Measurements from ENCODE around the gene ZFAND3.
"Not testable (repeated sequence)": the region's sequence is repeated elsewhere in the genome, so short reads cannot be mapped to it uniquely, and the experiment has no call there.

Gene ZFAND3

GRCh38 chr6:37866590-37867507, 47.3 kb downstream of the ZFAND3 start:
- DNase-seq = no peak

DNA sequence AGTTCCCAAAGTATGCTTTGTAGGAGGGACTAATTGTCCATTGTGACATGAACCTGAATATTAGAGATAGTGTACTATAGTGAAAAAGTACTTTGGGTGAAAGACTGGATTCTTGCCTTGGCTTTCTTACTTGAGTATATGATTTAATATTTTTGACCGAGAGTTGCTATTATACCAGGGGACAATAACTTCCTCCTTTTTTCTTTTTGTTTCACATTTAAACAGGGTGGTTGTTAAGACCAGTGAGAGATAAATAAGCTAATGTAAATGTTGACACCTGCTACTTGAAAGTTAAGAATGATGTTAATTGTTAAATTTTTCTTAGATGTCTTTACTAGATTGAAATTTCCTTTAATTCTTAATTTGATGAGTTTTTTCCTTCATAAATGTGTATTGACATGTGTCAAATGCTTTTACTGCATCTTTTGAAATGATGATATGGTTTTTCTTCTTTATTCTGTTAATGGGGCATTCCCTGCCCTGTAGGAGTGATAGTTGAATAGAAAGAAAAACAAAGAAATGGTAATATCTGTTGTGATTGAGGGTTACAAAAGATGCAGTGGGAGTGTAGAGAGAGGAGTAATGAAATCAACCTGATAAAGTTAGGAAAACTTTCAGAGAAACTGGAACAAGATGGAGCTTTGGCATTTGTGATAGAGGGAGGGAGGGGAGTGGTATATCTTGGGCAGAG, 48.4 kb downstream of the ZFAND3 start:
- DNase-seq = no peak

DNA sequence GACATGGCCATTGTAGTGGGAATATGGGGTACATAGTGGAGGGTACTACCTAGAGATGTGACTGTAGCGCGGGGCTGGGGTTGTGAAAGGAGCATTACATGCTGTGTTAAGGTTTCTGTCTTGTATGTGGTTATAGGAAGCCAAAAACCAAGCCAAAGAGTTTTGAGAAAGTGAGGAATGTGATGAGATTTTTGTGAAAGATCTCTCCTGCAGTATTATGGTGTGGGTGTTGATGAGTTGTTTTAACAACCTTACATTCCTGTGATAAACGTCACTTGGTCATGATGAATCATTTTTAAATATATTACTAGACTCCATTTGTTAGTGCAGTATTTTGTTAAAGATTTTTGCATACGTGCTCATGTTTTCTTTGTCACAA, 48.9 kb downstream of the ZFAND3 start:
- no peak for DNase-seq

GRCh38 chr6:37871616-37872372, 52.3 kb downstream of the ZFAND3 start:
- no peak for DNase-seq

DNA sequence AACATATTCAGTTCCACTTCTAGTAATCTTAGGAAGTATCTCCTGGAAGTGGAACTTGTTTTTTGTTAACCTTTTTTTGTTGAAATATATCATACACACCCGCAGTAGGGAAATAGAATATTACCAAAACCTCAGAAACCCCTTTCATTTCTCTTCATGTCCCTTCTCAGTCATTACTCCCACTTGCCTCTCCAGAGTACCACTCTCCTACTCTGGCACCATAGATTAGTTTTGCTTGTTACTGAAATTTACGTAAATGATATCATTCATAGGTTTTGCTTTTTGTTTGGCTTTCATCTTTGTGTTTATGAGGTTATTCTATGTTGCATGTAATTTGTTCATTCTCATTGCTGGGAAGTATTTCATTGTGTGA, 52.8 kb downstream of the ZFAND3 start:
- DNase-seq = no peak

DNA sequence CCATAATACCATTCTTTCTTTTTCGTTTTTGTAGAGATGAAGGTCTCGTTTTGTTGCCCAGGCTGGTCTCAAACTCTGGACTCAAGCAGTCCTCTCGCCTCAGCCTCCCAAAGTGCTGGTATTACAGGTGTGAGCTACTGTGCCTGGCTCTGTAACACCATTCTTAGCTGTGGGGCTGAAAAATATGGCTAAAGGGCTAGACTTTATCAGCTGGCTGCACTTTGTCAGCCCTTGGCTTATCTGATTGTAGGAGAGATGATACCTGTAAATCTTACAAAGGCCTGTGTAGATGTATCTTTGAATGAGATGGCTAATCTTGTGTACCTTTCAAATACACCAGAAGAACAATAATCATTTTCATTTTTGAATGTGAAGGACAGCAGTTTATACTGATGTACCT, 55.2 kb downstream of the ZFAND3 start:
- DNase-seq = no peak

GRCh38 chr6:37875561-37876309, 56.2 kb downstream of the ZFAND3 start:
- DNase-seq = no peak

DNA sequence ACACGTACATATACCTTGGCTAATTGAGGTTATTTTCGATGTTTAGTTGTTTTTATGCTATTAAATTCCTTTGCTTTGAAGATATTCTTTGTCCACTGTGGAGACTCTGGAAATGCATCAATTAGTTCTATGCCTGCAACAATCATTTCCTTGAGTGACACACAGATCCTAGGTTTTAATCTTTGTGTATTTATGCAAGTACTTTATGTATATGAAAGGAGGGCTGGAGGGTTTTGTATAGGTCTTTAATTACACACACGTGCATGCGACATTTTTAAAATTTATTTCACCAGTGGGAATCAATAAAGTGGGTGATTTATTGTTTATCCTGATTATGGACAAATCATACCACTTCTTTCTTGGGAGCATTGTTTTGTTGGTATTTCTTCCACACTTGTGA, 57.3 kb downstream of the ZFAND3 start:
- DNase-seq = no peak

DNA sequence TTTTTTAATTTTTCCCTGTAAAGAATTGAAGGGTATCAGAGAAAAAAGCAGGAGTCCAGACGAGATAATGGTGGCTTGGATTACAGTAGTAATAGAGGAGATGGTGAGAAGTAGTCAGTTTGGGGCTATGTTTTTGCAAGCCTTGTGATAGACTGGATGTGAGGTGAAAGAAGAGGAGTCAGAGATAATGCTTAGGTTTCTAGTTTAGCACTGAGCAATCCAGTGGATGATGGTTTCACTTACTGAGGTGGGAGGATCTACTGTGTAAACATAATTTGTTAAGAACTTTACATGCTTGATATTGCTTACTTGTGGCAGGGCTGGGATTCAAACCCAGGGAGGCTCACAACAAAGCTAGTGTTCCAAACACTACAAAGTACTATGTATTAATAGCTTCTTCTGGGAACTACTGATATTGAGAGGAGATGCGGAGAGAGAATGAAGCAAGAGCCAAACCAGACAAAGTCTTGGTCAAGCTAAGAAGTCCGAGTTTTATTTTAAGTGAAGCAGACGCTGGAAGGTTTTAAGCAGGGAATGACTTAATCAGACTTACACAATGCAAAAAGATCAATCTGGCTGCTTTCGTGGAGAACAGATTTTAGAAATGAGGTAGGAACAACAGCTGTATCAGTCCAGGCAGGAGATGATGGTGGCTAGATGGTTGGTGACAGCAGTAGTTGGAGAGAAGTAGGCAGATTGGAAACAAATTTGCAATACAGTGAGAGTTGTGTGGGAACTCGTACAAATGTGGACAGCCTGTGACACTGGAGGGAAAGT, 58.0 kb downstream of the ZFAND3 start:
- no peak for DNase-seq

DNA sequence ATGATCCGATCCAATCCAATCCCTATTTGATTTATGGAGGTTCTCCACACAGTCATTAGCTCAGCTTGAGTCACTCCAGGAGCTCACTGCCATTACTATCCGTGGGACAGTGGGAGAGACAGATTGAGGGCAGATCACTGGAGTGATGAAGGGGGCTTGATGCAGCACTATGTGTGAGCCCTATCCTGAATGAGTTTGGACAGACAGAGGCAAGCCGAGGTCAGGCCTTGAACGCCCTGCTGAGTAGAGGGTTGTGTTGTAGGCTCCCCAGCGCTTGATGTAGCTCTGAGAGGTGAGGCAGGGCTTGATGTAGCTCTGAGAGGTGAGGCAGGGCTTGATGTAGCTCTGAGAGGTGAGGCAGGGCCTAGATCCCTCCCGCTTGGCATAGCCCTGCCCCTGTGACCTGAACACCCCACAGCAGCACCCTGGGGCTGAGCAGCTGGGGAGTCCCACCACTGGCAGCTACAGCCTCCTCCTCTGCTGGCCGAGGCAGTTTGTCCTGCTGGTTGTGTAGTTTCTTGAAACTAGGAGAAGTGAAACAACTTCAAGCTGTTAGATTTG, 58.7 kb downstream of the ZFAND3 start:
- DNase-seq = no peak

- DNase-seq = not testable (repeated sequence)
Measured at GRCh38 chr6:37880602-37881001, 61.1 kb downstream of the ZFAND3 start.

GRCh38 chr6:37882292-37882691, 62.8 kb downstream of the ZFAND3 start:
- DNase-seq = no peak

DNA sequence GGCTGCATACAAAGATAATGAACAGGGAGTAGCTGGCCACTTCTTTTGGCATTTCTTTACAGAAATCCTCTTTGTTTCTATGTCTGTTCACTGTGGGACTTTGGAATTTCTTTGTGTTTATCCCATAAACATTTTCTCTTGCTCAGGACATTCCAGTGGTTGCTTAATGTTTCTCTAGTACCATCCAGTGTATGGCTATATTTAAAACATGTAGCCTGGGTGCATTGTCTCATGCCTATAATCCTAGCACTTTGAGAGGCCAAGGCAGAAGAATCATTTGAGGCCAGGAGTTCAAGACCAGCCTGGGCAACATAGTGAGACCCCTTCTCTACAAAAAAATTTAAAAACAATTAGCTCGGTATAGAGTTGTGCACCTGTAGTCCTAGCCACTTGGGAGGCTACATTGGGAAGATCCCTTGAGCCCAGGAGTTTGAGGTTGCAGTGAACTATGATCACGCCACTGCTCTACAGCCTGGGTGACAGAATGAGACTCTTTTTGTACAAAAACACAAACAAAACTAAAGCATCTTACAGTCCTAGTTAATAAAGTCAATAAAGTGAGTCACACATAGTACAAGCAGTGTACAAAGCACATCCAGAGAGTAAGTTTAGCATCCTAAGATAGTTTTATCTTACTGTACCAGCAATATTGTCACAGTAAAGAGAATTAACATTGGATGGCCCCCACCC, 63.3 kb downstream of the ZFAND3 start:
- DNase-seq = no peak

DNA sequence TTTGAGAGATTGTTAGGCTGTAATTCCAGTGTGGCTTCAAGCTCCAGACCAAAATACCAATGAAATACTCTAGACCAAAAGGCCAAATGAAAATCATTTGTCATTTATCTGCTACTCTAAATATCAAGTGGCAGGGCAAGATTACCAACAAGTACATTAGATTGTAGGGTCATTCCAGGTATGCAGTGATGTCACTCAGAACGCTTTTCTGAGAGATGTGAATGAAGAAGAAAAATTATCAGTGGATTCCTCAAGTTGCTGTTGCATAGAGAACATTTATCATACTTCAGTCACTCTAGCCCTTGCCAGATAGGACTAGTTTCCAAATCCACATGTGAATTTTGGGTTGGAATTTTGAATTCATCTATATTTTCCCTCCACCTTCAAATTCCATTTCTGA, 65.0 kb downstream of the ZFAND3 start:
- no peak for DNase-seq

DNA sequence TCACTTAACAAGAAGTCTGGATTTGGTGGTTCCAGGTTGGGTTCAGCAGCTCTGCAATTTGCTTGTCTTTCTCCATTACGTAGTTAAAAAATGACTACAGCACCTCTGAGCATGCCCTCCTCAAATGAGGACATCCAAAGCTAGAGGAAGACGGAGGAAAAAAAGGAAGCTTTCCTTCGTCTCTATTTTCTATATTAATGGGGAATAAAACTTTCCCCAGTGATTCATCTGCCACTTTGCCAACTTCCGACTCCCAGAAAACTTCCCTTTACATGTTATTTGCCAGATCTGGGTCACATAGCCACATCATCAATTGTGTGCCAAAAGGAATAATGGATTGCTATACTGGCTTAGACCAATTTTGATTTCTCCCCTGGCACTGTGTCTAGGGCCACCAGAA, 69.5 kb downstream of the ZFAND3 start:
- DNase-seq = no peak

GRCh38 chr6:37889486-37889885, 70.0 kb downstream of the ZFAND3 start:
- DNase-seq = no peak

DNA sequence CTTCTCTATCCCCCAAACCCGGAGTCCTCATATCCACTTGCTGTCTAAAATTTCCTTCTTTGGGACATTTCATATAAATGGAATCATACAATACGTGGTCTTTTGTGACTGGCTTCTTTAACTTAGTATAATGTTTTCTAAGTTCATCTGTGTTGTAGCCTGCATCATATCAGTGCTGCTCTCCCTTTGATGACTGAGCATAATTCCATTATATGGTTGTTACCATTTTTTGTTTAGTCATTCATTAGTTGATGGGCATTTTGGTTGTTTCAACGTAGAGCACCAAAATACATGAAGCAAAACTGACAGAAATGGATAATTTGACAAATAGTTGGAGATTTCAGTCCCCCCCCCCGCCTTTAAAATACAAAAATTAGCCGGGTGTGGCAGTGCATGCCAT, 71.5 kb downstream of the ZFAND3 start:
- DNase-seq = no peak

DNA sequence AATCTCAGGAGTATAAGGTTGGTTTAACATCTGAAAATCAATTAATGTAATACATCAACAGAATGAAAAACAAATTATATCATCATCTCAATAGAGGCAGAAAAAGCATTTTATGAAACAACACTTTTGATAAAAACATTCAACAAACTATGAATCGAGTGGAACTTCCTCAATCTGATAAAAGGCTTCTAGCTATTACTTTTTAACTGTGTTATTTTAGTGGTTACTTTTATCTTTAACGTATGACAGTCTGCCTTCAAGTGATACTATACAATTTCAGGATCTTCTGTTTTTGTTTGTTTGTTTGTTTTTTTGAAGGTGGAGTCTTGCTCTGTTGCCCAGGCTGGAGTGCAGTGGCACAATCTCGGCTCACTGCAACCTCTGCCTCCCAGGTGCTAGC, 73.7 kb downstream of the ZFAND3 start:
- DNase-seq = no peak

DNA sequence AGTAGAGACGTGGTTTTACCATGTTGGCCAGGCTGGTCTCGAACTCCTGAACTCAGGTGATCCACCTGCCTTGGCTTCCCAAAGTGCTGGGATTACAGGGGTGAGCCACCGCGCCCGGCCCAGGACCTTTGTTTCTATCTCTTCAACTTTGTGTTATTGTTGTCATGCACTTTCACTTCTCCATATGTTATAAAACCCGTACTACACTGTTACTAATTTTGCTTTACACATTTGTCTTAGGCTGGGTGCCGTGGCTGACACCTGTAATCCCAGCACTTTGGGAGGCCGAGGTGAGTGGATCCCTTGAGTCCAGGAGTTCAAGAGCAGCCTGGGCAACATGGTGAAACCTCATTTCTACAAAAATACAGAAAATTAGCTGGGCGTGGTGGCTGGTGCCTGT, 74.2 kb downstream of the ZFAND3 start:
- DNase-seq = not testable (repeated sequence)

GRCh38 chr6:37894585-37894984, 75.1 kb downstream of the ZFAND3 start:
- DNase-seq = no peak

DNA sequence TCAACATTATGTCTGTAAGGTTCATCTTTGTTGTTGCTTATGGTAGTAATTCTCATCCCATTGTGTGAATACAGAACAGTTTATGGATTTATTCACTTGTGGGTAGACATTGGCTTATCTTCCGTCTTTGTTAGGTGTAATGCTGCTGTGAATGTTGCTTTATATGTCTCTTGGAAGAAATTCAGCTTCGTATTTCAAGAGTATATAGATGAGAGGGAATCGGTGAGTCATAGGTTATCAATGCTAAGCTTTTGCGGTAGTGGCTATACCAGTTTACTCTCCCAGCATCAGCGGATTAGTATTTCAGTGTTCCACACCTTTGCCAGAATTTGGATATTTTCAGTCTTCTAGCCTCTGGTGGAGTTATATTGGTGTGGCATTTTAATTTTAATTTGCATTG, 77.8 kb downstream of the ZFAND3 start:
- DNase-seq = no peak

Data from NCI-H1092 treated with DMSO at 0.1 percent for 48 hours (cell line).